HG02571 (cell line): ENCODE data around the gene TFDP3.

Experiments used
- ATAC-seq: cut with Tn5 transposase; IDR thresholded peaks from one replicate; pipeline ENCODE4 v1.9.1; 2021; ENCODE audit warnings: mild to moderate bottlenecking, moderate library complexity; ENCODE audit not compliant: unreplicated experiment

Gene TFDP3

DNA sequence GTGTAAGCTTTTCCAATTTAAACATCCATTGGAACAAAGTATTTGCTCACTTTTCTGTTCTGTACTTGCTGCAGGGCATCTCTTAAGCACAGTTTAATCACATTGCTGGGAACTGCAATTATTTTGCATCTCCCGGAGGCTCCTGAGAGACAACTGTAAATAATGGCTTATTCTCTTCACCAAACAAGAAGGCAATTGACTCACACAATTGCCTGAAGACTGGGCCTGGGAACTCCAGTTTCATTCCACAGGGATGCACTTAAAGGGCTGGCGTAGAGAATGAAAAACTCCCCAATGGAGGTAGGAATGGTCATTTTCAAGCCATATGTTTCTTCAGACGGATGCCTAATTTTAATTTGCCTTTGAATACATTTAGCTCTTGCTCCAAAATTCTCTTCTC, 29.5 kb downstream of the TFDP3 start:
- no peak for ATAC-seq

DNA sequence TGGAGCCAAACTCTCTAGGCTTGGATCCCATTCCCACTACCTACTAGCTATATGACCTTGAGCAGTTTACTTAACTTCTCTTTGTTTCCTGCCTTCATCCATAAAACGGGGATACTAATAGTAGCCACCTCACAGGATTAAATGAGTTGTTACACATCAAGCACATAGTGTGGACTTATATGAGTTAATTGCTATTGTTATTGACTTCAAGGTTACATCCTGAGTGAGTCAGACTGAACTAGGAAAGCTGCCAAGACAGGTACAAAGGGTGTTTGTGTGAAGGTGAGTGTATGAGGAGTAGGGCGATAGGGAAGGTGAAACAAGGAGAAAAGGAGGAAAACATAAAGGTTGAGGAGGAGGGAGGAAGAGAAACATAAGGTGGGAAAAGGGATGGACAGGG, 32.2 kb downstream of the TFDP3 start:
- no peak for ATAC-seq

DNA sequence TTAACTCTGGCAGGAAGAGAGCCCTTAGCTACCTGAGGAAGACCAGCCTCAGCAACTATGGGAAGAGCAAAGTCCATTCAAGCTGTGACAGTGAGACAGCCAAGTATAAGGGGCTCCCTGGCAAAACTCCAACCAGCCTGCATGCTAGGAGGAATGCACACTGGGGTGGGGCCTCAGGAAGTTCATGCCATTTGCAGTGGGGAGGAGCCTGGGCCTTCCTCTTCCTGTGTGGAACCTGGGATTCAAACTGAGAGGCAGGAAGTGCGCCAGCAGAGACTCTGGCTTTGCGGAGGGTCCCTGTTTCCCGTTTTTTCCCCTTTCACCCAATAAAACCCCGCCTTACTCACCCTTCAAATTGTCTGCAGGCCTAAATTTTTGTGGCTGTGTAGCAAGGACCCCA, 33.0 kb downstream of the TFDP3 start:
- no peak for ATAC-seq

DNA sequence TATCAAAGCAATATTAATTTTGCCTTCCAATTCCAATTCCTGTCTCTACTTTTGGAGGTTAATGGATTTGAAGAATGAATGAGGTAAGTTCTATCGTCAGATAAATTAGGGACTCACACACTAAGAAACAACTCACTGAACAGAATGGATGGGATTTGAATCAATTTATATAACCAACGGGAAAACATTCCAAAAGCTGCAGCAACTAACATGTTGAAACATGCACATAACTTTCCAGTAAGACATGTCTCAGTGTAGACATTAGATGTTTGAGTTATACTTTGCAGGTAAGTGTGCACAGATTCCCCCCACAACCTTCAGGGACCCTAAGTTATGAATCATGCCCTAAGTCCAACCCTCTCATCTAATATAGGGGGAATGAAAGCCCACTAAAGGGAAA, 34.3 kb downstream of the TFDP3 start:
- no peak for ATAC-seq

DNA sequence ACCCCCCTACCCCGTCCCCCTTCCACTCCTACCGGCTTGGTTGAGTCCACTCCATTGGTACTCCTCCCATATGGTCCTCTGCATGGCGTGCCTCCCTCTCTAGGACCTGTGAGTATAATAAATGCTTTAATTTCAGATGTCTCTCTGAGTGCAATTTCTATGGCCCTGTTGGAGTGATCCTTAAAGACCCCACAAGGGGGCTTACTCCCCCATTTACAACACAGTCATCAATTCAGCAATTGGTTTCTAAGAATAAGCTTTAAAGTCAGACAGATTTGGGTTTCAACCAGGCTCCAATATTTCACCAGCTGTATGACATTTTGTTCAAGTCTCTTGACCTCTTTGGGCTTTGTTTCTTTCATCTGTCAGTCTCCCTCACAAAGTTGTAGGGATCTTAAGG, 38.7 kb downstream of the TFDP3 start:
- ATAC-seq = no peak

DNA sequence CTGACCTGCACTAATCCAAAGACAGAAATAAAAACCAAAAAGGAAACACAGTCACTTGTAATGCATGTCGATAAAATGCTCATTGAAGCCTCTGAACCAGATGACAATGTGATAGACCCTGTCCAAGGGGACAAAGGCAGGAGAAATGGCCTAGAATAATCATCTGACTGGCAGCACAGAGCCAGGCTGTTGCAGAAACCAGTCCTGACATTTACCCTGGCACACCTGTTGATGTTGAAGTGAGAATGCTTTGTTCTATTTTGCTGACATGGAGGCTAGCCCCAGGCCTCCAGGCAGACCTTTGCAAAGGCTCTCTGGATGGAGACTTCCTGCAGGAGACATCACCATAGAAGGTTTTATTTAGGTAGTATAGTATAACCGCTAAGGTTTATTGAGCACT, 41.0 kb downstream of the TFDP3 start:
- ATAC-seq = no peak

DNA sequence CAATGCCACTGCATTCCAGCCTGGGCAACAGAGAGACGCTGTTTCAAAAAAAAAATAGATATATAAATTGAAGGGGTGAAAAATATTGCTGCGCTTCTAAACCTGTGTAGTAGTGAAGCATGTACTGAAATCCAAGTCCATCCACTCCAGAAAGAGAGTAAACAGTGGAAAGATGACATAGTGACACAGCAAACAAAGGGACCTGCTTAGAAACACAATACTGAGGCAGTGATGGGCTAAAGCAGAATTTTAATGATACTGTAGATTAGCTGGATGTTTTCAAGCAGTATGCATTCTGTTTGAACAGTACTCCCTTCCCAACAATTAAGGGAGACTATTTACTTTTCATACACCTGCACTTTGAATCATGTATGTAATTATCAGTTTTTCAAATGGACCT, 42.5 kb downstream of the TFDP3 start:
- ATAC-seq = no peak

DNA sequence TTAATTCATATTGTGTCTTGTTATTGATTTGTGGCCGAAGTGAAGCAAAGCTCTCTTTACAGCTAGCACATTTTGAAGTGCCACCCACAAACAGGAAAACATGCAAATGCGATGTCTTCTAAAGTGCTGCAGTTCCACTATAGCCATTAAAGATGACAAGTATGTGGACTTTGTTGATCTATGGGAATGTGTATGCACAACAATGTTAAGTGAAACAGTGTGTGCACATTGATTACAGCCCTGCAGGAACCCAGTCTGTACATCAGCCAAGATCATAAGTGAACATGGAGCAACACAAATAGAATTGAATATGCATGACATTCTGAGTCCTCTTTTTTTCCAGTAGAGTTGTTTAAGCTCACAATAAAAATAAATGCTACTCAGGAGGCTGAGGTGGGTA, 43.0 kb downstream of the TFDP3 start:
- no peak for ATAC-seq

DNA sequence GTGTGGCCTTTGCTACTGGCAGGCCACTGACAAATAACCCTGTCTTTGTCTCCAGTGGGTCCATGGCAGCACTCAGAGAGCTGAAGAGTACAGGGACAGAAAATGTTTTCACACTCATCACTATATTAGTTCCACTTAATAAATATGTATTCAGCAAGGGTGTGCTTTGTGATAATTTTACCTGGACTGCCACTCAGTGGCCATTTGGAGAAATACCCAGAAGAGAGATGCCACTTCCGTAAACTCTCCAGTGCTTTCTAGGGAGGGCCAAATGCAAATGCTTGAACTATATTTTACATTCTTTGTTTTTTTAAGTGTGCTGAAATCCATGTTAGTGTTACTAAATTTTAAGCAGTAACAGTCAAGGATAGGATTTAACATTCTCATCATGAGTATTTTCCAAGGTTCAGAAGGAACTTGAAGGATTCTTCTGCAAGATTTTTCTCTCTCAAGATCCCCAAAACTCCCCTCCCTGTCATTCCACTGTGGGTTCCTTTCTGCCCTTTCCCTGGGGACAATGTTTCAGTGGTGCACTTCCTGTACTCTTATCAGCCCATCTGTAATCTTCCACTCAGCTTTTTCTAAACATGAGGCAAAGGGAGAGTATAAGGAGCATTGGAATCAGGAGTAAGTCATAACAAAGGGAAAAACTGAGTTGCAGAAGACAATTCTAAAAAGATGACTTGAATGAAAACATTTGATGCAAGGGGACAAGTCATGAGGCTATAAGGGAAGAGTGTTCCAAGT, 46.0 kb downstream of the TFDP3 start:
- ATAC-seq = no peak
